ENCODE measurements around the gene KNL1. TPM values are rescaled to one million over a fixed set of nuclear protein-coding genes. Genes with fewer than 3 reads are reported as not detected.

KNL1 gene
- total RNA-seq, 1 donor from 2014 or later: 6.0 TPM

GRCh38 chr15:40554161-40554525, 39.9 kb upstream of the KNL1 start:
- H3K9me3 Mint-ChIP-seq (ENCODE audit: low read depth): no peaks in the 10 kb centered on the region
- DNase-seq (ENCODE audit: low spot score): no peak
- peaks cover 26% of the 10 kb centered on the region for H3K36me3 Mint-ChIP-seq (ENCODE audit: low read depth)
- H3K4me1 Mint-ChIP-seq (ENCODE audit: low read depth): no peaks in the 10 kb centered on the region
- H3K4me3 Mint-ChIP-seq (ENCODE audit: unreplicated experiment): no peak overlapping the region
- no peaks in the 10 kb centered on the region for H3K27me3 Mint-ChIP-seq (ENCODE audit: low read depth)
- no peak overlapping the region for H3K27ac Mint-ChIP-seq (ENCODE audit: unreplicated experiment)
- TF ChIP-seq CTCF (IDR thresholded peaks at IDR 0.05): no peak

- Mint-ChIP-seq H3K27me3 (ENCODE audit: low read depth) (no peaks in the 10 kb centered on the region), H3K4me3 (ENCODE audit: unreplicated experiment) (no peak overlapping the region), H3K9me3 (ENCODE audit: low read depth) (no peaks in the 10 kb centered on the region), H3K27ac (ENCODE audit: unreplicated experiment) (no peak overlapping the region), H3K36me3 (ENCODE audit: low read depth) (peaks cover 23% of the 10 kb centered on the region), H3K4me1 (ENCODE audit: low read depth) (no peaks in the 10 kb centered on the region)
- no peak for TF ChIP-seq CTCF (IDR thresholded peaks at IDR 0.05)
- DNase-seq (ENCODE audit: low spot score): no peak
These were observed 38.2 kb upstream of the KNL1 start for GRCh38 chr15:40555876-40556275.

GRCh38 chr15:40558952-40559742, 34.9 kb upstream of the KNL1 start:
- no peak overlapping the region for H3K4me3 Mint-ChIP-seq (ENCODE audit: unreplicated experiment)
- no peak for TF ChIP-seq CTCF (IDR thresholded peaks at IDR 0.05)
- no peak overlapping the region for H3K27ac Mint-ChIP-seq (ENCODE audit: unreplicated experiment)
- no peaks in the 10 kb centered on the region for H3K9me3 Mint-ChIP-seq (ENCODE audit: low read depth)
- peaks cover 16% of the 10 kb centered on the region for H3K36me3 Mint-ChIP-seq (ENCODE audit: low read depth)
- no peaks in the 10 kb centered on the region for H3K27me3 Mint-ChIP-seq (ENCODE audit: low read depth)
- H3K4me1 Mint-ChIP-seq (ENCODE audit: low read depth): peaks cover 16% of the 10 kb centered on the region
- no peak for DNase-seq (ENCODE audit: low spot score)

GRCh38 chr15:40562691-40563090, 31.4 kb upstream of the KNL1 start:
- H3K9me3 Mint-ChIP-seq (ENCODE audit: low read depth): no peaks in the 10 kb centered on the region
- H3K27me3 Mint-ChIP-seq (ENCODE audit: low read depth): no peaks in the 10 kb centered on the region
- no peak for TF ChIP-seq CTCF (IDR thresholded peaks at IDR 0.05)
- H3K4me3 Mint-ChIP-seq (ENCODE audit: unreplicated experiment): no peak overlapping the region
- no peak for DNase-seq (ENCODE audit: low spot score)
- H3K4me1 Mint-ChIP-seq (ENCODE audit: low read depth): peaks cover 24% of the 10 kb centered on the region
- H3K27ac Mint-ChIP-seq (ENCODE audit: unreplicated experiment): no peak overlapping the region
- peaks cover 10% of the 10 kb centered on the region for H3K36me3 Mint-ChIP-seq (ENCODE audit: low read depth)

GRCh38 chr15:40563426-40563825, 30.6 kb upstream of the KNL1 start:
- Mint-ChIP-seq H3K4me3 (ENCODE audit: unreplicated experiment) (peak overlapping the region; percentile 19), H3K27me3 (ENCODE audit: low read depth) (no peaks in the 10 kb centered on the region), H3K27ac (ENCODE audit: unreplicated experiment) (no peak overlapping the region), H3K9me3 (ENCODE audit: low read depth) (no peaks in the 10 kb centered on the region), H3K4me1 (ENCODE audit: low read depth) (peaks cover 24% of the 10 kb centered on the region), H3K36me3 (ENCODE audit: low read depth) (peaks cover 9% of the 10 kb centered on the region)
- TF ChIP-seq CTCF (IDR thresholded peaks at IDR 0.05): no peak
- DNase-seq (ENCODE audit: low spot score): no peak
